Calu3 (cell line): ENCODE data around the gene HEXB. TPM values are rescaled to one million over a fixed set of nuclear protein-coding genes. Genes with fewer than 3 reads are reported as not detected.

Experiments
- BruUV-seq: library from RNA; stranded (reverse); fragments of 400-500 nt; replicated peaks from 2 replicates; lab custom pipeline; 2021; lab: Mats Ljungman, UMichigan
- CTCF ChIA-PET: fragments of 300-600 bp; sonication (Branson Sonifier 250); formaldehyde crosslinking; loops from one replicate; lab custom pipeline; 2022; ENCODE audit warnings: antibody characterized with exemption; lab: Charles Lee
- DNase-seq: peaks from one replicate; pipeline ENCODE4 v3.0.0; 2022
- H3K27ac Mint-ChIP-seq: one replicate; pipeline ENCODE4 v1.8.0; 2022; ENCODE audit warnings: mixed read lengths; ENCODE audit not compliant: unreplicated experiment
- H3K27me3 Mint-ChIP-seq: one replicate; pipeline ENCODE4 v1.8.0; 2022; ENCODE audit warnings: mixed read lengths; ENCODE audit not compliant: unreplicated experiment
- H3K36me3 Mint-ChIP-seq: one replicate; pipeline ENCODE4 v1.8.0; 2022; ENCODE audit warnings: mild to moderate bottlenecking, moderate library complexity, mixed read lengths; ENCODE audit not compliant: insufficient read depth, unreplicated experiment
- H3K4me1 Mint-ChIP-seq: one replicate; pipeline ENCODE4 v1.8.0; 2022; ENCODE audit warnings: mild to moderate bottlenecking, low read depth, mixed read lengths; ENCODE audit not compliant: unreplicated experiment
- H3K4me3 Mint-ChIP-seq: one replicate; pipeline ENCODE4 v1.8.0; 2022; ENCODE audit warnings: mild to moderate bottlenecking, low read depth, moderate library complexity, mixed read lengths; ENCODE audit not compliant: unreplicated experiment
- H3K9me3 Mint-ChIP-seq: one replicate; pipeline ENCODE4 v1.8.0; 2022; ENCODE audit warnings: low read depth, mixed read lengths; ENCODE audit not compliant: unreplicated experiment
- intact Hi-C: fragments of 100-400 bp; cut with micrococcal nuclease; formaldehyde crosslinking; loops from one replicate; pipeline ENCODE4 v1.10.0; 2022; ENCODE audit not compliant: unreplicated experiment
- total RNA-seq: library from RNA; stranded (reverse); gene quantifications from 2 replicates; pipeline ENCODE4 v1.2.3, GENCODE V29; 2022
- TF ChIP-seq, protein P1 (sequence below): fragments of 200-600 bp; IDR thresholded peaks from one replicate; pipeline ENCODE4 v1.8.0; 2022; ENCODE audit warnings: antibody characterized with exemption; ENCODE audit not compliant: unreplicated experiment

The HEXB gene
- total RNA-seq, 1 experiment from 2014 or later: 212 TPM

GRCh38 chr5:74667396-74667795 lies 17.6 kb upstream of the HEXB start:
- Mint-ChIP-seq H3K27me3 (no peaks in the 10 kb centered on the region), H3K27ac (no peak overlapping the region), H3K9me3 (peaks cover 6% of the 10 kb centered on the region), H3K4me1 (no peaks in the 10 kb centered on the region), H3K36me3 (no peaks in the 10 kb centered on the region), H3K4me3 (no peak overlapping the region)
- BruUV-seq: no TSS peak
- intact Hi-C loops: no loop called here
- DNase-seq: no peak
- CTCF ChIA-PET: no interaction called here
- TF ChIP-seq, protein P1, sequence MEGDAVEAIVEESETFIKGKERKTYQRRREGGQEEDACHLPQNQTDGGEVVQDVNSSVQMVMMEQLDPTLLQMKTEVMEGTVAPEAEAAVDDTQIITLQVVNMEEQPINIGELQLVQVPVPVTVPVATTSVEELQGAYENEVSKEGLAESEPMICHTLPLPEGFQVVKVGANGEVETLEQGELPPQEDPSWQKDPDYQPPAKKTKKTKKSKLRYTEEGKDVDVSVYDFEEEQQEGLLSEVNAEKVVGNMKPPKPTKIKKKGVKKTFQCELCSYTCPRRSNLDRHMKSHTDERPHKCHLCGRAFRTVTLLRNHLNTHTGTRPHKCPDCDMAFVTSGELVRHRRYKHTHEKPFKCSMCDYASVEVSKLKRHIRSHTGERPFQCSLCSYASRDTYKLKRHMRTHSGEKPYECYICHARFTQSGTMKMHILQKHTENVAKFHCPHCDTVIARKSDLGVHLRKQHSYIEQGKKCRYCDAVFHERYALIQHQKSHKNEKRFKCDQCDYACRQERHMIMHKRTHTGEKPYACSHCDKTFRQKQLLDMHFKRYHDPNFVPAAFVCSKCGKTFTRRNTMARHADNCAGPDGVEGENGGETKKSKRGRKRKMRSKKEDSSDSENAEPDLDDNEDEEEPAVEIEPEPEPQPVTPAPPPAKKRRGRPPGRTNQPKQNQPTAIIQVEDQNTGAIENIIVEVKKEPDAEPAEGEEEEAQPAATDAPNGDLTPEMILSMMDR: no peak

- intact Hi-C loops: no loop called here
- DNase-seq: no peak
- H3K27me3 Mint-ChIP-seq: no peaks in the 10 kb centered on the region
- peaks cover 6% of the 10 kb centered on the region for H3K9me3 Mint-ChIP-seq
- CTCF ChIA-PET: no interaction called here
- H3K27ac Mint-ChIP-seq: no peak overlapping the region
- no peaks in the 10 kb centered on the region for H3K36me3 Mint-ChIP-seq
- H3K4me1 Mint-ChIP-seq: no peaks in the 10 kb centered on the region
- TF ChIP-seq, protein P1: no peak
- H3K4me3 Mint-ChIP-seq: no peak overlapping the region
- no TSS peak for BruUV-seq
These were observed 15.2 kb upstream of the HEXB start for GRCh38 chr5:74669821-74670220.

DNA sequence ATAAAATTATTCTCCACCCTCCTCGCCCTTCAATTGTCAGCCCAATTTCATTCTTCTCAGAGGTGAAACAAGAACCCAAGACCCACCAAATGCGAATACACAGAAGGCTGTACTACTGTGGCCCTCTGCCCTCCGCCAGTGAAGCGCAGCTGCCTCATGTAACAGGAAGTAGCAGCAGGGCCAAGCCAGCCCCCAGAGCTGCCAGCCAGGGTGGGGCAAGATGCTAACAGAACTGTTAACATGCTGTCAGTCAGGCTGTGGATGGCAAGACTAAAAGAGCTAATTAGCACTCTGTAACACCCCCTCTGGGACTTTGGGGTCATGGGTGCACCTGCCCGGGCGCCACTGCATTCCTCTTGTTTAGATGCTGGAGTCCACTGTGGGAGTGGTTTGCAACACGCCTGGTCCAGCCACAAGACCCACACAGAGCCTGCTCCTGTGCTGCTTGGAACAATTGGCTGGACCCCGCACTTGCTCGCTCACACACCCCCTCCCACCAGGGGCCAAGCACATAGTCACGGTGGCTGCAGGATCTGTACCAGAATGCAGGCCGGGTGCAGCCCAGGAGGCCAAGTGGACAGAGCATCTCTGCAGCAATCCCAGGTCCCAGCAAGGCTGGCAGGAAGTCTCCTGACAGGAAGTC lies 14.5 kb upstream of the HEXB start:
- no peaks in the 10 kb centered on the region for H3K4me1 Mint-ChIP-seq
- TF ChIP-seq, protein P1: no peak
- intact Hi-C loops: no loop called here
- BruUV-seq: no TSS peak
- no peaks in the 10 kb centered on the region for H3K36me3 Mint-ChIP-seq
- peaks cover 6% of the 10 kb centered on the region for H3K9me3 Mint-ChIP-seq
- no peaks in the 10 kb centered on the region for H3K27me3 Mint-ChIP-seq
- CTCF ChIA-PET: no interaction called here
- H3K27ac Mint-ChIP-seq: no peak overlapping the region
- H3K4me3 Mint-ChIP-seq: no peak overlapping the region
- DNase-seq: no peak

DNA sequence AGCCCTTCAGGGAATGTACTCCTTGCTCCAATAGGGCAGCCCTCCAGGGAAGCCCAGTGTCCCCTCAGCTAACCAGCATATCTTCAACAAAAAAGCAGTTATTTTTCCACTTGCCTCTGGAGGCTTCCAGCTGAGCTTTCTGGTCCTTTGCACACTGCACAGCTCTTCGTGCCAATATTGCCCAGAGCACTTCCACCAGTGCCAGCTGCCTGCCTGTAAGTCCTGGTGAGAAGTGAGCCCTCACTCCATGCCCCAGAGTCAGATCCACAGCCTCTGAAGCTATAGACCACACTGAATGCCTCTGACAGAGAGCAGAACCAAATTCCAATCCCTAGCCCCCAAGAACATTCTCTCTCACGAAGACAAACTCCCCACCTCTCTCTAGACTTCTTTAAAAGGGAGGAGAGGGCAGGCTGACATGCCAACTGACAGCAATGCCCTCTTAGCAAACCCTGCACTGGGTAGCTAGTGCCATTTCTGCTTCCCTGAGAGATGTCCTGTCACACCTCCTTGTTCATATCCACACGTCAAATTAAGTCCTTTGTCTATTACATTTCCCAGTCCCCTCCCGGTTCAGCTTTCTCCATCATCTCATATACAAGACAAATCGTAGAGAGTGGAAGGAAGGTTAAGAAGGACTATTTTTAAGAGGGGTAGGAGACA lies 12.7 kb upstream of the HEXB start:
- H3K4me1 Mint-ChIP-seq: no peaks in the 10 kb centered on the region
- intact Hi-C loops: no loop called here
- H3K4me3 Mint-ChIP-seq: no peak overlapping the region
- no peaks in the 10 kb centered on the region for H3K36me3 Mint-ChIP-seq
- DNase-seq: no peak
- H3K9me3 Mint-ChIP-seq: peaks cover 6% of the 10 kb centered on the region
- CTCF ChIA-PET: no interaction called here
- TF ChIP-seq, protein P1: no peak
- no TSS peak for BruUV-seq
- no peak overlapping the region for H3K27ac Mint-ChIP-seq
- H3K27me3 Mint-ChIP-seq: no peaks in the 10 kb centered on the region
